T-cell (primary cell): ENCODE measurements around the gene GBGT1. TPM values are rescaled to one million over a fixed set of nuclear protein-coding genes. Genes with fewer than 3 reads are reported as not detected.

ENCODE experiments used
- ATAC-seq, 4 experiments: fragments of 200-7000 bp in 3 of 4; fragments of 150-1000 bp in 1 of 4; cut with Tn5 transposase; replicated peaks in 1 of 4; 1 replicate in 3 of 4; 2 replicates in 1 of 4; pipeline ENCODE4 v1.10.0; 2021; ENCODE audit warnings: moderate library complexity in 3 of 4, mild to moderate bottlenecking in 2 of 4, moderate number of reproducible peaks in 1 of 4
- CTCF ChIA-PET, 2 donors: fragments of 300-600 bp; sonication (Branson Sonifier 250); formaldehyde crosslinking; loops; one replicate each; lab custom pipeline; 2022; ENCODE audit warnings: antibody characterized with exemption in 2 of 2; lab: Charles Lee
- POLR2A ChIA-PET, 2 donors: fragments of 300-600 bp; sonication (Branson Sonifier 250); formaldehyde crosslinking; loops; one replicate each; lab custom pipeline; 2022; ENCODE audit warnings: antibody characterized with exemption in 2 of 2; lab: Charles Lee
- DNase-seq, 35 experiments: peaks; one replicate each; pipeline versions ENCODE4 v3.0.0 to v3.0.0-alpha.2; 2013 to 2023
- H3K27ac ChIP-seq: one replicate; pipeline ENCODE4 v1.5.1; 2013; ENCODE audit warnings: low read length
- H3K27me3 ChIP-seq, 2 experiments: replicated peaks in 1 of 2; 1 replicate in 1 of 2; 2 replicates in 1 of 2; pipeline versions ENCODE4 v1.6.1 to v1.7.0; 2013; ENCODE audit warnings: low read length in 1 of 2, mixed read lengths in 1 of 2; ENCODE audit not compliant: control insufficient read depth in 2 of 2, insufficient read depth in 2 of 2; ENCODE audit errors: extremely low read depth in 1 of 2
- H3K36me3 ChIP-seq, 2 donors: 1 replicate in 1 of 2; 2 replicates in 1 of 2; pipeline versions ENCODE4 v1.6.1 to v1.7.0; 2013; ENCODE audit warnings: low read length in 1 of 2; ENCODE audit not compliant: control insufficient read depth in 2 of 2, insufficient read depth in 1 of 2; ENCODE audit errors: extremely low read depth in 1 of 2
- H3K4me1 ChIP-seq, 2 experiments: 1 replicate in 1 of 2; 2 replicates in 1 of 2; pipeline versions ENCODE4 v1.6.1 to v1.7.0; 2013; ENCODE audit warnings: low read length in 2 of 2, mixed read lengths in 1 of 2; ENCODE audit not compliant: insufficient read depth in 2 of 2, control insufficient read depth in 1 of 2; ENCODE audit errors: extremely low read depth in 1 of 2
- H3K4me3 ChIP-seq, 2 donors: 1 replicate in 1 of 2; 2 replicates in 1 of 2; pipeline versions ENCODE4 v1.5.1 to v1.7.0; 2013; ENCODE audit warnings: mild to moderate bottlenecking in 2 of 2, low read length in 1 of 2, moderate library complexity in 1 of 2; ENCODE audit not compliant: control insufficient read depth in 1 of 2; ENCODE audit errors: extremely low read depth in 1 of 2
- H3K9me3 ChIP-seq: 2 replicates; pipeline ENCODE4 v1.7.0; 2013
- H3K27ac Mint-ChIP-seq, 2 donors: one replicate each; pipeline ENCODE4 v1.8.0; 2020 to 2021; ENCODE audit warnings: mild to moderate bottlenecking in 2 of 2, mixed read lengths in 2 of 2
- H3K27me3 Mint-ChIP-seq, 2 donors: one replicate each; pipeline ENCODE4 v1.8.0; 2021 to 2022; ENCODE audit warnings: mixed read lengths in 2 of 2
- H3K36me3 Mint-ChIP-seq: one replicate; pipeline ENCODE4 v1.8.0; 2021; ENCODE audit warnings: mixed read lengths
- H3K4me1 Mint-ChIP-seq, 3 donors: one replicate each; pipeline ENCODE4 v1.8.0; 2020 to 2022; ENCODE audit warnings: mixed read lengths in 3 of 3, mild to moderate bottlenecking in 1 of 3
- H3K4me3 Mint-ChIP-seq, 3 donors: one replicate each; pipeline ENCODE4 v1.8.0; 2020 to 2022; ENCODE audit warnings: mild to moderate bottlenecking in 3 of 3, mixed read lengths in 3 of 3, moderate library complexity in 3 of 3
- H3K9me3 Mint-ChIP-seq, 3 donors: one replicate each; pipeline ENCODE4 v1.8.0; 2020 to 2022; ENCODE audit warnings: mixed read lengths in 3 of 3
- WGBS: methylation state at CpG from one replicate; pipeline ENCODE4 v1.1.5; 2013; ENCODE audit warnings: missing lambda C conversion rate; ENCODE audit not compliant: insufficient coverage; 5-methylcytosine and 5-hydroxymethylcytosine counted together
- total RNA-seq, 35 experiments: library from RNA in 6 of 35; stranded (reverse) in 6 of 35; fragments of 120-200 nt in 1 of 35; gene quantifications; one replicate each; pipeline versions ENCODE4 v1.2.1 to v1.2.4 and lab custom pipeline; 2013 to 2026

Gene GBGT1
- total RNA-seq, 5 donors from 2014 or later (not counting 1 experiment from before 2014, with no cell fraction given) = 1.3 to 13.3 (median 7.9) TPM

- Mint-ChIP-seq H3K9me3 (no peaks in the 10 kb centered on the region), H3K27me3 (no peaks in the 10 kb centered on the region), H3K27ac (no peak overlapping the region), H3K36me3 (peaks cover 45% of the 10 kb centered on the region), H3K4me3 (no peak overlapping the region), H3K4me1 (peaks cover 0 to 2% (median 0%) of the 10 kb centered on the region in 3 donors)
- Histone ChIP-seq H3K4me3 (no peak overlapping the region), H3K27ac (no peak overlapping the region), H3K27me3 (no peaks in the 10 kb centered on the region), H3K36me3 (peaks cover 34 to 95% of the 10 kb centered on the region in 2 donors), H3K4me1 (peaks cover 0 to 8% of the 10 kb centered on the region in 2 experiments), H3K9me3 (no peaks in the 10 kb centered on the region)
- ChIA-PET POLR2A (no interaction called here), CTCF (interaction anchor here (1.9 to 2.8 kb wide), 3 partner anchors 40 to 43 kb away, joined by 7 to 13 read pairs (median 8); no protein-coding TSS in a partner anchor)
- no peak for ATAC-seq
- 91% methylated on average over 8 of the region's 12 CpGs for WGBS
- DNase-seq = peak in 3 of 35 experiments; percentile 1 to 3 (median 1)
Measured at GRCh38 chr9:133103987-133104505, 59.7 kb downstream of the GBGT1 start.

GRCh38 chr9:133103183-133103986 is 60.3 kb downstream of the GBGT1 start:
- H3K9me3 Mint-ChIP-seq = no peaks in the 10 kb centered on the region
- Histone ChIP-seq H3K4me1 (peaks cover 0 to 8% of the 10 kb centered on the region in 2 experiments), H3K36me3 (peaks cover 39 to 95% of the 10 kb centered on the region in 2 donors), H3K4me3 (no peak overlapping the region), H3K27me3 (no peaks in the 10 kb centered on the region), H3K9me3 (no peaks in the 10 kb centered on the region), H3K27ac (peak overlapping the region; percentile 29)
- peak in 29 of 35 experiments; percentile 17 to 68 (median 45) for DNase-seq
- no peak overlapping the region for H3K4me3 Mint-ChIP-seq
- H3K27ac Mint-ChIP-seq = peak overlapping the region in 1 of 2 donors; percentile 22
- peaks cover 0 to 2% (median 0%) of the 10 kb centered on the region in 3 donors for H3K4me1 Mint-ChIP-seq
- WGBS = 53% methylated on average over 8 of the region's 14 CpGs
- CTCF ChIA-PET = interaction anchor here (1.9 to 2.8 kb wide), 3 partner anchors 41 to 44 kb away, joined by 7 to 13 read pairs (median 8); no protein-coding TSS in a partner anchor
- peak; percentile 46 to 72 (median 52) for ATAC-seq
- H3K36me3 Mint-ChIP-seq = peaks cover 52% of the 10 kb centered on the region
- H3K27me3 Mint-ChIP-seq = no peaks in the 10 kb centered on the region
- POLR2A ChIA-PET = no interaction called here

Other genes starting within 250 kb of the GBGT1 start
- gene TSC1, start 219.3 kb downstream of the GBGT1 start, total RNA-seq = 10 to 100 TPM; 56.4 to 70.4 (median 59.8) TPM
- under 1 TPM in 4 of 5 donors, not detected in 1; 0.18 to 0.67 (median 0.37) TPM for gene GFI1B, start 185.2 kb downstream of the GBGT1 start, total RNA-seq
- 10 to 100 TPM; 46.6 to 91.2 (median 80.0) TPM for gene GTF3C5, start 132.9 kb downstream of the GBGT1 start, total RNA-seq
- 1 to 10 TPM in 3 of 5 donors, under 1 TPM in 2; 0.28 to 9.0 (median 7.9) TPM for gene CEL, start 101.9 kb downstream of the GBGT1 start, total RNA-seq
- 100 to 1,000 TPM in 4 of 5 donors, 10 to 100 TPM in 1; 81.0 to 161 (median 137) TPM for gene RALGDS, start 42.7 kb downstream of the GBGT1 start, total RNA-seq
- gene OBP2B, start 45.3 kb upstream of the GBGT1 start, total RNA-seq = not detected
- 1 to 10 TPM in 1 of 5 donors, under 1 TPM in 3, not detected in 1; 0.06 to 1.8 (median 0.37) TPM for gene ABO, start 111.3 kb upstream of the GBGT1 start, total RNA-seq
- gene SURF6, start 172.3 kb upstream of the GBGT1 start, total RNA-seq = 10 to 100 TPM; 18.5 to 35.0 (median 31.1) TPM
- gene MED22, start 184.2 kb upstream of the GBGT1 start, total RNA-seq = 10 to 100 TPM; 25.9 to 44.8 (median 40.7) TPM
- gene RPL7A, start 184.3 kb upstream of the GBGT1 start, total RNA-seq = 1,000 to 10,000 TPM; 2,623 to 2,692 (median 2,659) TPM
- gene SURF1, start 192.6 kb upstream of the GBGT1 start, total RNA-seq = 10 to 100 TPM; 33.0 to 58.7 (median 58.3) TPM
- gene SURF2, start 192.6 kb upstream of the GBGT1 start, total RNA-seq = 10 to 100 TPM; 17.0 to 25.3 (median 24.9) TPM
- 100 to 1,000 TPM in 4 of 5 donors, 10 to 100 TPM in 1; 73.5 to 114 (median 107) TPM for gene SURF4, start 212.1 kb upstream of the GBGT1 start, total RNA-seq
- 1 to 10 TPM in 2 of 5 donors, under 1 TPM in 3; 0.49 to 1.1 (median 0.70) TPM for gene STKLD1, start 212.5 kb upstream of the GBGT1 start, total RNA-seq